ENCODE data around the gene DNAJC15.

The DNAJC15 gene

GRCh38 chr13:43150369-43151207 is 127.2 kb downstream of the DNAJC15 start:
- DNase-seq (ENCODE audit: low spot score), result no peak
- Histone ChIP-seq H3K27ac (ENCODE audit: poor library complexity, severe bottlenecking) (no peak overlapping the region), H3K4me1 (ENCODE audit: insufficient read depth, poor library complexity, severe bottlenecking) (peaks cover 16% of the 10 kb centered on the region), H3K27me3 (ENCODE audit: insufficient read depth, poor library complexity, severe bottlenecking) (no peaks in the 10 kb centered on the region), H3K9me3 (ENCODE audit: severe bottlenecking) (no peaks in the 10 kb centered on the region), H3K36me3 (ENCODE audit: low read depth) (no peaks in the 10 kb centered on the region), H3K4me3 (ENCODE audit: severe bottlenecking) (no peak overlapping the region)
- ATAC-seq (ENCODE audit: low read depth), result no peak
- TF ChIP-seq CTCF (IDR thresholded peaks at IDR 0.05; ENCODE audit: poor library complexity, severe bottlenecking), result no peak

GRCh38 chr13:43153436-43154090 is 130.2 kb downstream of the DNAJC15 start:
- Histone ChIP-seq H3K27ac (ENCODE audit: poor library complexity, severe bottlenecking) (peak overlapping the region; percentile 86), H3K4me3 (ENCODE audit: severe bottlenecking) (no peak overlapping the region)

GRCh38 chr13:43154156-43154651 is 130.8 kb downstream of the DNAJC15 start:
- H3K4me3 ChIP-seq (ENCODE audit: severe bottlenecking), result no peak overlapping the region
- ATAC-seq (ENCODE audit: low read depth) (peak; percentile 15; the same call in 2 of the 3 replicates), DNase-seq (ENCODE audit: low spot score) (no peak)
- no peaks in the 10 kb centered on the region for H3K9me3 ChIP-seq (ENCODE audit: severe bottlenecking)
- H3K4me1 ChIP-seq (ENCODE audit: insufficient read depth, poor library complexity, severe bottlenecking), result peaks cover 16% of the 10 kb centered on the region
- H3K27me3 ChIP-seq (ENCODE audit: insufficient read depth, poor library complexity, severe bottlenecking), result no peaks in the 10 kb centered on the region
- H3K27ac ChIP-seq (ENCODE audit: poor library complexity, severe bottlenecking), result peak overlapping the region; percentile 86
- no peak for TF ChIP-seq CTCF (IDR thresholded peaks at IDR 0.05; ENCODE audit: poor library complexity, severe bottlenecking)
- no peaks in the 10 kb centered on the region for H3K36me3 ChIP-seq (ENCODE audit: low read depth)

More at GRCh38 chr13:43153436-43154090, 130.2 kb downstream of the DNAJC15 start:
- ATAC-seq (ENCODE audit: low read depth), result peak; percentile 87
- Histone ChIP-seq H3K9me3 (ENCODE audit: severe bottlenecking) (no peaks in the 10 kb centered on the region), H3K4me1 (ENCODE audit: insufficient read depth, poor library complexity, severe bottlenecking) (peaks cover 16% of the 10 kb centered on the region), H3K36me3 (ENCODE audit: low read depth) (no peaks in the 10 kb centered on the region), H3K27me3 (ENCODE audit: insufficient read depth, poor library complexity, severe bottlenecking) (no peaks in the 10 kb centered on the region)
- DNase-seq (ENCODE audit: low spot score), result peak; percentile 69
- no peak for TF ChIP-seq CTCF (IDR thresholded peaks at IDR 0.05; ENCODE audit: poor library complexity, severe bottlenecking)

- TF ChIP-seq CTCF (IDR thresholded peaks at IDR 0.05; ENCODE audit: poor library complexity, severe bottlenecking), result no peak
- Histone ChIP-seq H3K27ac (ENCODE audit: poor library complexity, severe bottlenecking) (peak overlapping the region; percentile 86), H3K9me3 (ENCODE audit: severe bottlenecking) (no peaks in the 10 kb centered on the region), H3K4me1 (ENCODE audit: insufficient read depth, poor library complexity, severe bottlenecking) (peaks cover 16% of the 10 kb centered on the region), H3K27me3 (ENCODE audit: insufficient read depth, poor library complexity, severe bottlenecking) (no peaks in the 10 kb centered on the region), H3K36me3 (ENCODE audit: low read depth) (no peaks in the 10 kb centered on the region), H3K4me3 (ENCODE audit: severe bottlenecking) (no peak overlapping the region)
- ATAC-seq (ENCODE audit: low read depth) (no peak), DNase-seq (ENCODE audit: low spot score) (no peak)
Observed at GRCh38 chr13:43154839-43155238, 131.5 kb downstream of the DNAJC15 start.

Data from RWPE2 (cell line).